HL-60 (cell line): ENCODE measurements around the gene TBC1D1.

Source experiments
- DNase-seq, 2 experiments: peaks; one replicate each; pipeline ENCODE4 v3.0.0-alpha.2; 2010 to 2020; ENCODE audit warnings: low read depth in 1 of 2, low spot score in 1 of 2
- H3K27ac ChIP-seq: fragments of 250-450 bp; sonication (Bioruptor Pico); replicated peaks from 2 replicates; pipeline ENCODE4 v1.5.1; 2020; ENCODE audit warnings: mild to moderate bottlenecking, moderate library complexity
- H3K27me3 ChIP-seq: fragments of 250-450 bp; sonication (Bioruptor Pico); 2 replicates; pipeline ENCODE4 v1.5.1; 2021; ENCODE audit warnings: mild to moderate bottlenecking, moderate library complexity; ENCODE audit not compliant: insufficient read depth, poor library complexity, severe bottlenecking
- H3K4me3 ChIP-seq: replicated peaks from 2 replicates; pipeline ENCODE4 v1.5.1; 2011; ENCODE audit warnings: mild to moderate bottlenecking, control low read depth, low read length; ENCODE audit not compliant: insufficient read depth
- GABPA ChIP-seq: IDR thresholded peaks from 2 replicates; pipeline ENCODE4 v1.6.1; 2012; ENCODE audit warnings: low read depth
- POLR2AphosphoS5 ChIP-seq: IDR thresholded peaks from 2 replicates; pipeline ENCODE4 v1.6.1; 2012; ENCODE audit warnings: low read depth
- SPI1 ChIP-seq: IDR thresholded peaks from 2 replicates; pipeline ENCODE4 v1.6.1; 2012; ENCODE audit warnings: low read depth, mild to moderate bottlenecking, borderline replicate concordance
- TF ChIP-seq, protein P1 (sequence below): IDR thresholded peaks from 2 replicates; pipeline ENCODE4 v1.6.1; 2012; ENCODE audit warnings: low read depth; ENCODE audit not compliant: insufficient replicate concordance
- TF ChIP-seq, protein P2 (sequence below): IDR thresholded peaks from one replicate; pipeline ENCODE4 v1.5.1; 2011; ENCODE audit warnings: low read length, control low read depth, inconsistent platforms; ENCODE audit not compliant: insufficient read depth

Gene TBC1D1

DNA sequence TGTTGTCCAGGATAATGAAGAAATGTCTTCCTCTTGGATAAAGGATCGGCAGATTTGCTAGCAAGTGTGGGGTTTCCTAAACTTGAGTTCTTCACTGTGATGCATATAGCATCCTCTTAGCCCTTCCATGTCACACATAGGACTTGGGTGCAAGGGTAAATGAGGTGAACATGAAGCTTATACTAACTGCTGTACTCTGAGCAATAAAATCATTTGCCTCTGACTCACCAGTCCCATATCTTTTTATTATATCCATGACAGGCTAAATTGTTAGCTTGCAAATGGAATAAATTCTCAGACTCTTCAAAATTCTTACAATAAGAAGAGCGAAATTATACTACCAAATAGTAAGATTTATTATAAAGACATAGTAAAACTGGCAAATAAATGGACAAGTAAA lies 14.7 kb upstream of the TBC1D1 start:
- DNase-seq = no peak
- Histone ChIP-seq H3K27me3 (no peaks in the 10 kb centered on the region), H3K4me3 (no peak overlapping the region), H3K27ac (no peak overlapping the region)
- no peak for TF ChIP-seq SPI1
- TF ChIP-seq GABPA = no peak
- no peak for TF ChIP-seq POLR2AphosphoS5
- TF ChIP-seq, protein P1, sequence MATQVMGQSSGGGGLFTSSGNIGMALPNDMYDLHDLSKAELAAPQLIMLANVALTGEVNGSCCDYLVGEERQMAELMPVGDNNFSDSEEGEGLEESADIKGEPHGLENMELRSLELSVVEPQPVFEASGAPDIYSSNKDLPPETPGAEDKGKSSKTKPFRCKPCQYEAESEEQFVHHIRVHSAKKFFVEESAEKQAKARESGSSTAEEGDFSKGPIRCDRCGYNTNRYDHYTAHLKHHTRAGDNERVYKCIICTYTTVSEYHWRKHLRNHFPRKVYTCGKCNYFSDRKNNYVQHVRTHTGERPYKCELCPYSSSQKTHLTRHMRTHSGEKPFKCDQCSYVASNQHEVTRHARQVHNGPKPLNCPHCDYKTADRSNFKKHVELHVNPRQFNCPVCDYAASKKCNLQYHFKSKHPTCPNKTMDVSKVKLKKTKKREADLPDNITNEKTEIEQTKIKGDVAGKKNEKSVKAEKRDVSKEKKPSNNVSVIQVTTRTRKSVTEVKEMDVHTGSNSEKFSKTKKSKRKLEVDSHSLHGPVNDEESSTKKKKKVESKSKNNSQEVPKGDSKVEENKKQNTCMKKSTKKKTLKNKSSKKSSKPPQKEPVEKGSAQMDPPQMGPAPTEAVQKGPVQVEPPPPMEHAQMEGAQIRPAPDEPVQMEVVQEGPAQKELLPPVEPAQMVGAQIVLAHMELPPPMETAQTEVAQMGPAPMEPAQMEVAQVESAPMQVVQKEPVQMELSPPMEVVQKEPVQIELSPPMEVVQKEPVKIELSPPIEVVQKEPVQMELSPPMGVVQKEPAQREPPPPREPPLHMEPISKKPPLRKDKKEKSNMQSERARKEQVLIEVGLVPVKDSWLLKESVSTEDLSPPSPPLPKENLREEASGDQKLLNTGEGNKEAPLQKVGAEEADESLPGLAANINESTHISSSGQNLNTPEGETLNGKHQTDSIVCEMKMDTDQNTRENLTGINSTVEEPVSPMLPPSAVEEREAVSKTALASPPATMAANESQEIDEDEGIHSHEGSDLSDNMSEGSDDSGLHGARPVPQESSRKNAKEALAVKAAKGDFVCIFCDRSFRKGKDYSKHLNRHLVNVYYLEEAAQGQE = no peak
- TF ChIP-seq, protein P2, sequence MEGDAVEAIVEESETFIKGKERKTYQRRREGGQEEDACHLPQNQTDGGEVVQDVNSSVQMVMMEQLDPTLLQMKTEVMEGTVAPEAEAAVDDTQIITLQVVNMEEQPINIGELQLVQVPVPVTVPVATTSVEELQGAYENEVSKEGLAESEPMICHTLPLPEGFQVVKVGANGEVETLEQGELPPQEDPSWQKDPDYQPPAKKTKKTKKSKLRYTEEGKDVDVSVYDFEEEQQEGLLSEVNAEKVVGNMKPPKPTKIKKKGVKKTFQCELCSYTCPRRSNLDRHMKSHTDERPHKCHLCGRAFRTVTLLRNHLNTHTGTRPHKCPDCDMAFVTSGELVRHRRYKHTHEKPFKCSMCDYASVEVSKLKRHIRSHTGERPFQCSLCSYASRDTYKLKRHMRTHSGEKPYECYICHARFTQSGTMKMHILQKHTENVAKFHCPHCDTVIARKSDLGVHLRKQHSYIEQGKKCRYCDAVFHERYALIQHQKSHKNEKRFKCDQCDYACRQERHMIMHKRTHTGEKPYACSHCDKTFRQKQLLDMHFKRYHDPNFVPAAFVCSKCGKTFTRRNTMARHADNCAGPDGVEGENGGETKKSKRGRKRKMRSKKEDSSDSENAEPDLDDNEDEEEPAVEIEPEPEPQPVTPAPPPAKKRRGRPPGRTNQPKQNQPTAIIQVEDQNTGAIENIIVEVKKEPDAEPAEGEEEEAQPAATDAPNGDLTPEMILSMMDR = no peak

DNA sequence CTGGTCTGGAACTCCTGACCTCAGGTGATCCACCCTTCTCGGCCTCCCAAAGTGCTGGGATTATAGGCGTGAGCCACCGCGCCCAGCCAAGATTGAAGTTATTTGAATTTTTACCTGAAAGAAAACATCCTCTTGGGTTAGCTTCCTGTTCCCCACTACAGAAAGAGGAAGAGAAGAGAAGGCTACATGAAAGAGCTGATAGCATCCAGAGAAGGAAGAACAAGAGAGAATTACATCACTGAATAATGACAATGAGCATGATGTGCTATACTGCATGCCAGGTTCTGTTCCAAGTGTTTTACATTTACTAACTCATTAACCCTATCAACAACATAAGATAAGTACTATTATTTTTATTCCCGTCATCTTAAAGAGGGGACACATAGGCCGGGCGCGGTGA lies 11.5 kb upstream of the TBC1D1 start:
- Histone ChIP-seq H3K4me3 (no peak overlapping the region), H3K27ac (peak overlapping the region; percentile 55), H3K27me3 (no peaks in the 10 kb centered on the region)
- peak; percentile 98 for TF ChIP-seq SPI1
- TF ChIP-seq POLR2AphosphoS5 = no peak
- DNase-seq = peak; percentile 41 to 54

DNA sequence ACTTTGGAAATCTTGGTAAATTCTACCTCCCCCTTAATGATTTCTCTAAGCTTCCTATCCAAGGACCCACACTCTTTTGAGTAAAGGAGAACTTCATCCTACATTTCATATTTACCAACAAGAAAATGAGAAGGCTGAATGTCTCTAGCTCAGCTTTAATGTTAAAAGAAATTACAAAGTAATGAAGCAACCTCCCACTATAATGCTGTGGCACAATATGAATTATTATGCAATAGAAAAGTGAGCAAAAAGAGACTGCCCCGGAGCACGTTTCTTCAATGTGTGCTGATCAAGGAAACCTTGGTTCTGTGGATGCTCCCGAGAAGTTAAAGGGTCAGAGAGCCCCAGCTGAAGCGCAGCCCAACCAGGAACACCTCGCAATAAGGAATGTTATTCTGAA lies 9.1 kb upstream of the TBC1D1 start:
- DNase-seq = peak in 1 of 2 experiments; percentile 49
- Histone ChIP-seq H3K27me3 (no peaks in the 10 kb centered on the region), H3K4me3 (no peak overlapping the region), H3K27ac (no peak overlapping the region)
- TF ChIP-seq SPI1 (no peak), GABPA (no peak), POLR2AphosphoS5 (no peak)
- TF ChIP-seq, protein P1 = no peak
- TF ChIP-seq, protein P2 = no peak

DNA sequence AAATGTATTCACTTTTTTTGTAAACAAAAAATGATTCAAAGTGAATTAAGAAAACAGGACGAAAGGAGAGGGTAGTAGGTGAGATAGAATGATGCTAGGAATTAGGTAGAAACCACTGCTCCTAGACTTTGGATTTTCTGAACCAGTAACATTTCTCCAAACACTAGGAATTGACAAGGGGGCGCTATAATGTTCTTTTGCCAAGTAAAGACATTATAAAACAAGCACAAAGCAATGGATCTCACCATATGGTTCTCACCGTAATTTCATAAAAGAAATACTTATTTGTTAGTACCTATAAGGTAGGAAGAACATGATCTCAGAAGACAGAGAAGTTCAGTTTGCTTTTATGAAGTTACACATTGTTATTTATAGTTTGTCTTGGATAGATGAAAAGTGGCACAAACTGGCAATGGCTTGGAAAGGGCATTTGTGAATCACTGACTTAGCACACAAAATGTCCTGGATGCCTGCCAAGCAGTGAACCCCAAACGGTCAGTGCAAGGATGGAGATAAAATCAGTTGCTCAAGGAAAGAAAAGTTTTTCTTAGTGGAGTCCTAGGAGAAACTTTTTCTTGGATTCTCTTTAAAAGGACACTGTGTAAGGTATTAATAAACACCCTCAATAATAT lies 8.1 kb upstream of the TBC1D1 start:
- Histone ChIP-seq H3K4me3 (no peak overlapping the region), H3K27ac (no peak overlapping the region), H3K27me3 (no peaks in the 10 kb centered on the region)
- TF ChIP-seq SPI1 = no peak
- TF ChIP-seq, protein P1 = no peak
- TF ChIP-seq, protein P2 = no peak
- no peak for TF ChIP-seq GABPA
- no peak for TF ChIP-seq POLR2AphosphoS5
- peak in 1 of 2 experiments; percentile 29 for DNase-seq
